ENCODE data around the gene PROK1.

DNA sequence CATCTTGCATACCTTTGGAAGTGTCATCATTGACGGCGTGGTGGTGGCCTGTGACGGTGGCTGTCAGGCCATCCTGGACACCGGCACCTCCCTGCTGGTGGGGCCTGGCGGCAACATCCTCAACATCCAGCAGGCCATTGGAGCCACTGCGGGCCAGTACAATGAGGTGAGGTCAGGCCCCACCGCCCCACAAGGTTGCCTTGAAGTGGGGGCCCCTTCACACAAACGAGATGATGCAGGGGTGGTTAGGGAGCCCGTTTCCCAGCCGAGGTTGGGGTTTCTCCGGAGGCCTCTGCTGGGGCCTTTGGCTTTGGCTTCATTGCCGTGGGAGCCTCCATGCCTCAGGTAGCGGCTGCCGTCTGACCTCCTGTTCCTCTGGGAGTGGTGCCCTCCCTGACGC, 38.5 kb downstream of the PROK1 start:
- TF ChIP-seq, protein P1, sequence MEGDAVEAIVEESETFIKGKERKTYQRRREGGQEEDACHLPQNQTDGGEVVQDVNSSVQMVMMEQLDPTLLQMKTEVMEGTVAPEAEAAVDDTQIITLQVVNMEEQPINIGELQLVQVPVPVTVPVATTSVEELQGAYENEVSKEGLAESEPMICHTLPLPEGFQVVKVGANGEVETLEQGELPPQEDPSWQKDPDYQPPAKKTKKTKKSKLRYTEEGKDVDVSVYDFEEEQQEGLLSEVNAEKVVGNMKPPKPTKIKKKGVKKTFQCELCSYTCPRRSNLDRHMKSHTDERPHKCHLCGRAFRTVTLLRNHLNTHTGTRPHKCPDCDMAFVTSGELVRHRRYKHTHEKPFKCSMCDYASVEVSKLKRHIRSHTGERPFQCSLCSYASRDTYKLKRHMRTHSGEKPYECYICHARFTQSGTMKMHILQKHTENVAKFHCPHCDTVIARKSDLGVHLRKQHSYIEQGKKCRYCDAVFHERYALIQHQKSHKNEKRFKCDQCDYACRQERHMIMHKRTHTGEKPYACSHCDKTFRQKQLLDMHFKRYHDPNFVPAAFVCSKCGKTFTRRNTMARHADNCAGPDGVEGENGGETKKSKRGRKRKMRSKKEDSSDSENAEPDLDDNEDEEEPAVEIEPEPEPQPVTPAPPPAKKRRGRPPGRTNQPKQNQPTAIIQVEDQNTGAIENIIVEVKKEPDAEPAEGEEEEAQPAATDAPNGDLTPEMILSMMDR (conservative IDR thresholded peaks at IDR 0.05; ENCODE audit: low read length), result no peak
- no peak for TF ChIP-seq EZH2phosphoT487 (IDR thresholded peaks at IDR 0.05; ENCODE audit: borderline replicate concordance, low read depth, low read length)

All from OCI-LY7 (cell line).